Activated T-helper 1 cell treated with anti-CD3 and anti-CD28 coated beads, Interleukin-12 subunit alpha, Interleukin-12 subunit beta, Interleukin-2, Interleukin-4 antibody, amounts not matched to agents 30 ng/mL and 10 ng/mL and 1 ng/mL, durations not matched to agents 14 hours and 24 hours and 36 hours (primary cell): ENCODE results near the gene FAM181B. TPM values are rescaled to one million over a fixed set of nuclear protein-coding genes. Genes with fewer than 3 reads are reported as not detected.

Experiments used
- DNase-seq: peaks from one replicate; pipeline ENCODE4 v3.0.0; 2021; ENCODE audit warnings: low spot score
- H3K27ac Mint-ChIP-seq: one replicate; pipeline ENCODE4 v1.8.0; 2021; ENCODE audit warnings: mild to moderate bottlenecking, mixed read lengths
- H3K27me3 Mint-ChIP-seq: one replicate; pipeline ENCODE4 v1.8.0; 2022; ENCODE audit warnings: mild to moderate bottlenecking, moderate library complexity, mixed read lengths; ENCODE audit not compliant: insufficient read depth
- H3K36me3 Mint-ChIP-seq: one replicate; pipeline ENCODE4 v1.8.0; 2021; ENCODE audit warnings: low read depth, mixed read lengths
- H3K4me1 Mint-ChIP-seq: one replicate; pipeline ENCODE4 v1.8.0; 2021; ENCODE audit warnings: low read depth, mixed read lengths
- H3K4me3 Mint-ChIP-seq: one replicate; pipeline ENCODE4 v1.8.0; 2021; ENCODE audit warnings: mild to moderate bottlenecking, moderate library complexity, mixed read lengths
- H3K9me3 Mint-ChIP-seq: one replicate; pipeline ENCODE4 v1.8.0; 2021; ENCODE audit warnings: mixed read lengths
- intact Hi-C: fragments of 100-400 bp; cut with micrococcal nuclease; formaldehyde crosslinking; loops from one replicate; pipeline ENCODE4 v1.15.1; 2024
- total RNA-seq: library from RNA; stranded (reverse); gene quantifications from 2 replicates; pipeline ENCODE4 v1.2.3, GENCODE V29; 2022

FAM181B gene
- total RNA-seq, 1 donor from 2014 or later = not detected

GRCh38 chr11:82756765-82757639, 23.3 kb upstream of the FAM181B start:
- Mint-ChIP-seq H3K27ac (no peak overlapping the region), H3K27me3 (peaks cover 11% of the 10 kb centered on the region), H3K4me1 (peaks cover 13% of the 10 kb centered on the region), H3K9me3 (no peaks in the 10 kb centered on the region), H3K4me3 (no peak overlapping the region), H3K36me3 (no peaks in the 10 kb centered on the region)
- DNase-seq = no peak
- intact Hi-C loops = no loop called here

- peaks cover 31% of the 10 kb centered on the region for H3K4me1 Mint-ChIP-seq
- intact Hi-C loops = no loop called here
Observed at GRCh38 chr11:82754410-82754809, 20.7 kb upstream of the FAM181B start.

DNA sequence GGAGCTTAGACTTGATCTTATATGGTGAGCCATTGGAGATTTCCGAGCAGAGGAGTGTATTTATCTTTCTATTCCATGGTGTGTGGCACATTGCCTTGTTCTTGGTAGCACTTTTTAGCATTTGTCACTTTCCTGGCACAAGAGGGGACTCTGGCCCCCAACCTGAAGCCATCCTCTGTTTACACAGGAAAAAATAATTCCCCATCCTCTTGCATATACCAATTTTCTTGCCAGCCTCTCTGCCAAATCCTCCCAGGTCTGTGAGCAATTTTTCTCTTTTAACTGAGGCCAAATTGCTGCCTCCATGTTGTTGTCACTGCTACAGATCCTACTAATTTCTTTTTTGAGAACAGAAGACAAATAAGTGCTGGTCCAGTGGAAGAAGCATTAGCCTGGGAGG, 20.3 kb upstream of the FAM181B start:
- Mint-ChIP-seq H3K36me3 (no peaks in the 10 kb centered on the region), H3K4me1 (peaks cover 31% of the 10 kb centered on the region), H3K27me3 (peaks cover 8% of the 10 kb centered on the region), H3K9me3 (no peaks in the 10 kb centered on the region), H3K27ac (no peak overlapping the region), H3K4me3 (no peak overlapping the region)
- intact Hi-C loops = no loop called here
- DNase-seq = no peak

More at GRCh38 chr11:82754410-82754809, 20.7 kb upstream of the FAM181B start:
- Mint-ChIP-seq H3K27me3 (peaks cover 8% of the 10 kb centered on the region), H3K9me3 (no peaks in the 10 kb centered on the region), H3K36me3 (no peaks in the 10 kb centered on the region), H3K4me3 (no peak overlapping the region), H3K27ac (no peak overlapping the region)
- no peak for DNase-seq

- intact Hi-C loops = no loop called here
- no peaks in the 10 kb centered on the region for H3K36me3 Mint-ChIP-seq
Observed at GRCh38 chr11:82752801-82753200, 19.1 kb upstream of the FAM181B start.

DNA sequence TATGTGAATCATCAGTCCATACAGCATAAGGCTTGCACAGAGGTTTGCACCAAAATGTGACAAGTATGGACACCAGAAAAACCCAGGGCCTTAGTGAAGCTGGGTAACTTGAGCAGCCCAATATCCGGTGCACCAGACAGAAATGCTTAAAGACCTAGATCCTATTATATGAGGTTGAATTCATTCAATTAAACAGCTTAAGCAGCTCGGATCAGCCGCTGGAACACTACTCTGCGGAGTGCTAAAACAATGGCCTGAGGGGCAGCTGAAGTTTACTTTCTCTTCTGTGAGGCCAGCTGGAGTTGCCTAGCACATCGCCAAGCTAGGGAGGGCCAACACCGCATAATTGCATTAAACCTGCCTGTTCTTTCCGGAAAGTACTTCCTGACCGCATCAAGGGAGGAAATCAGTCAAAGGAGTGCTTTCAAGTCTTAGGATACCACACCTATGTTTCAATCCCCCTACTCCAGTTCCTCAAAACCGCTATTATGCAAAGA, 17.0 kb upstream of the FAM181B start:
- DNase-seq = peak; percentile 4
- H3K4me1 Mint-ChIP-seq = peaks cover 18% of the 10 kb centered on the region
- no peak overlapping the region for H3K27ac Mint-ChIP-seq
- H3K4me3 Mint-ChIP-seq = no peak overlapping the region
- intact Hi-C loops = no loop called here
- peaks cover 11% of the 10 kb centered on the region for H3K27me3 Mint-ChIP-seq
- H3K36me3 Mint-ChIP-seq = peaks cover 1% of the 10 kb centered on the region
- no peaks in the 10 kb centered on the region for H3K9me3 Mint-ChIP-seq

More at GRCh38 chr11:82752801-82753200, 19.1 kb upstream of the FAM181B start:
- H3K4me1 Mint-ChIP-seq = peaks cover 31% of the 10 kb centered on the region
- no peak for DNase-seq
- peaks cover 8% of the 10 kb centered on the region for H3K27me3 Mint-ChIP-seq
- no peak overlapping the region for H3K4me3 Mint-ChIP-seq
- H3K27ac Mint-ChIP-seq = no peak overlapping the region
- no peaks in the 10 kb centered on the region for H3K9me3 Mint-ChIP-seq

GRCh38 chr11:82747471-82747870, 13.8 kb upstream of the FAM181B start:
- Mint-ChIP-seq H3K4me1 (peaks cover 18% of the 10 kb centered on the region), H3K27me3 (peaks cover 15% of the 10 kb centered on the region), H3K27ac (no peak overlapping the region), H3K36me3 (peaks cover 1% of the 10 kb centered on the region), H3K9me3 (no peaks in the 10 kb centered on the region), H3K4me3 (no peak overlapping the region)
- no peak for DNase-seq
- intact Hi-C loops = no loop called here

- no peaks in the 10 kb centered on the region for H3K36me3 Mint-ChIP-seq
- DNase-seq = no peak
- peaks cover 59% of the 10 kb centered on the region for H3K27me3 Mint-ChIP-seq
- H3K9me3 Mint-ChIP-seq = no peaks in the 10 kb centered on the region
- intact Hi-C loops = no loop called here
- no peak overlapping the region for H3K27ac Mint-ChIP-seq
- H3K4me3 Mint-ChIP-seq = no peak overlapping the region
- H3K4me1 Mint-ChIP-seq = no peaks in the 10 kb centered on the region
Observed at GRCh38 chr11:82738091-82738490, 4.4 kb upstream of the FAM181B start.

DNA sequence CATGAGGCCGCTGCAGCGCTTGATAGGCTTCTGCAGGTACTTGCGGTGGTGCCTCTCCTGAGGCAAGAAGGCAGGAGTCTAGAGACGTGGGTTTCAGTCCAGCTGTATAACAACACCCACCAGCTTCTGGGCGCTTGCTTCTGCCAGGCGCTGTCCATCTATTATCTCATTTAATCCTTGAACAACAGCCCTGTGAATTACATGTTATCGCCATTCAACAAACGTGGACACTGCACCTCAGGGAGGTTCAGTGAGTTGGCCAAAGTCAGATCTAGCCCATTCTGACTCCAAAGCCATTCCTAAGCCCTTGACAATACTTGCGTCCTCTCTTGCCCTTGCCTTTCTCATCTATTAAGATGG, 436 bp upstream of the FAM181B start:
- H3K4me3 Mint-ChIP-seq = peak overlapping the region; percentile 48
- DNase-seq = no peak
- H3K4me1 Mint-ChIP-seq = peaks cover 6% of the 10 kb centered on the region
- no peak overlapping the region for H3K27ac Mint-ChIP-seq
- H3K36me3 Mint-ChIP-seq = no peaks in the 10 kb centered on the region
- H3K27me3 Mint-ChIP-seq = peaks cover 71% of the 10 kb centered on the region
- intact Hi-C loops = no loop called here
- H3K9me3 Mint-ChIP-seq = no peaks in the 10 kb centered on the region

DNA sequence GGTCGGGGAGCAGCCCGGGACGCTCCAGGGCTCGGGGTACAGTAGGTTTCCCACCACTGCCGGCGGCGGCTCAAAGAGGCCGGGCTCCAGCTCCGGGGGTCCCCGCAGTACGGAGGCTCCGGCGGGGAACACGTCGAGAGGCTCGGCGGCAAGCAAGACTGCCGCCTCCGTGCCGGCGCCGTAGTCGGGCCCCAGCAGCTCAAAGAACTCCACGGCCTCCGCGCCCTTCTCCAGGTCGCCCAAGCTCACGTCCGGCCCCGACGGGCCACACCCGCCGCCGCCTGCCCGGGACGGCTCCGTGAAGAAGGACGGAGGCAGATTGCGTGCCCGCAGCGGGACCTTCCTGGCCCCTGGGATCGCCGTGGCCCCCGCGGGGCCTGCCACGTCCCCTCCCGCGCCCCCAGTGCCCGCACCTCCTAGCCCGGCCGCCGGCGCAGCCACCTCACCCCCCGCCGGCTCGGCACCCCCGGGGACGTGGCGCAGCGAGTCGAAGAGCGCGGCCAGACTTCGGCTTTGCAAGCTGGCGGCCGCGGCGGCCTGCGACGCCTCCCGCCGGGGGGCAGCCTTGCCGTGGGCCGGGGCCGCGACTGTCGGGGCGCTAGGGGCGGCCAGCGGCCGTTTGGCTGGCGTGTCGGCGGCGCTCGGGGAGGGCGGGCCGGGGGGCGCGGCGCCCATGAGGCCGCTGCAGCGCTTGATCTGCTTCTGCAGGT, 775 bp downstream of the FAM181B start:
- Mint-ChIP-seq H3K36me3 (no peaks in the 10 kb centered on the region), H3K4me3 (no peak overlapping the region), H3K4me1 (peaks cover 6% of the 10 kb centered on the region), H3K27ac (no peak overlapping the region), H3K9me3 (no peaks in the 10 kb centered on the region), H3K27me3 (peaks cover 69% of the 10 kb centered on the region)
- intact Hi-C loops = no loop called here
- no peak for DNase-seq

DNA sequence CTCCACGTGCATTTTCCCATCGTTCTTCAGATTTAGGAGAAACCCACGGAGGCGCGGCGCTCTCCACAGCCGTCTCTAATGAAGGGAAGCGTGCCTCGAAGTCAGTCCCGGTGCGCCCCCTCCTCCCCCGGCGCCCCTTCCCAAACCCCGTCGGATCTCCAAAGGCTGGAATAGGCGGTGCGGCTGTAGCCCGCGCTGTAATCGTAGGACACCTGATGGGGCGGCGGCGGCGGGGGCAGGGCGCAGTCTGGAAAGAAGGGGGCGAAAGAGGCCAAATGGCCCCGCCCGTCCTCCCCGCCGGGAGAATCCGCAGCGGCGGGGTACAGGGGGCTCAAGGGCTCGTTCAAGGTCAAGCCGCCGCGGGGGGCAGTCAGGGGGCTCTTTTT, 1.3 kb downstream of the FAM181B start:
- Mint-ChIP-seq H3K27ac (no peak overlapping the region), H3K9me3 (no peaks in the 10 kb centered on the region), H3K4me1 (peaks cover 6% of the 10 kb centered on the region), H3K27me3 (peaks cover 65% of the 10 kb centered on the region), H3K4me3 (no peak overlapping the region), H3K36me3 (no peaks in the 10 kb centered on the region)
- intact Hi-C loops = no loop called here
- no peak for DNase-seq

GRCh38 chr11:82731691-82732277, 1.9 kb downstream of the FAM181B start:
- Mint-ChIP-seq H3K4me1 (peaks cover 6% of the 10 kb centered on the region), H3K9me3 (no peaks in the 10 kb centered on the region), H3K27me3 (peaks cover 62% of the 10 kb centered on the region), H3K27ac (peak overlapping the region; percentile 5), H3K4me3 (peak overlapping the region; percentile 38), H3K36me3 (no peaks in the 10 kb centered on the region)
- DNase-seq = no peak
- intact Hi-C loops = no loop called here

DNA sequence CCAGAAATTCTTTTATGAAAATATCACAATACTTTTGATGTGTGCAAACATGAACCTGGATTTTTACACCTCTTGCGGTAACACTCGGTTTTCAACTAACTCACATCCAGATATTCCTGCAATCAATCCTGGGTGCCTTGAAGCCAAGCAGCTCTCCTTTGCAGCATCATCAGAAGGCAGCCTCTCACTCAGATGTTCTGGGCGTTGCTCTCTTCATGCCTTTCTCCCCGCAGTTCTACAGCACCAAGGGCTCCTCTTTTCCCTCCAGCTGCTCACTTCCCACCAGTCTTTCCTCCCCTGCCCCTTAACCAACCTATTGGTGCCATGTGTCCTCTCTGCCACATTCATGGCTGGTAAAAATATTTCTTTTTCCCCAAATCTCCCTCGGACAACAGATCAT, 2.9 kb downstream of the FAM181B start:
- no peak overlapping the region for H3K4me3 Mint-ChIP-seq
- no peaks in the 10 kb centered on the region for H3K9me3 Mint-ChIP-seq
- peaks cover 6% of the 10 kb centered on the region for H3K4me1 Mint-ChIP-seq
- no peak for DNase-seq
- intact Hi-C loops = no loop called here
- H3K27ac Mint-ChIP-seq = no peak overlapping the region
- no peaks in the 10 kb centered on the region for H3K36me3 Mint-ChIP-seq
- peaks cover 52% of the 10 kb centered on the region for H3K27me3 Mint-ChIP-seq

DNA sequence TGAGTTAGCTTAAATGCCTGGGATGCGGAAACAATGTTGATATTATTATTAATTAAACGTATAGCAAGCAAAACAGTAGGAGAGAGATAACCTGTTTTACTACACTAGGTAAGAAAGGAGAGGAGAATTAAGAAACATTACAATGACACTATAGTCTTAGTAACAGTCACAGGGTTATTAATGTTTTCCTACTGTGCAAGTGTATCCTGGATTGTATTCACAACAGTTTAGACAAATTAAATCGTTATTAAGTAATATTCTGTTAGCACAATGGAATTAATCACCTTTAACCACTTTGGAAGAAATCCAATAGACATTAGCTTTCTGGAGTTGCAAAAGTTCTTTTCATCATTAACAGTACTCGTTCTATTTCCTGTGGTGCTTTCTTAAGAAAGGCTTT, 3.4 kb downstream of the FAM181B start:
- no peak overlapping the region for H3K4me3 Mint-ChIP-seq
- H3K4me1 Mint-ChIP-seq = peaks cover 6% of the 10 kb centered on the region
- H3K36me3 Mint-ChIP-seq = no peaks in the 10 kb centered on the region
- H3K27ac Mint-ChIP-seq = no peak overlapping the region
- H3K27me3 Mint-ChIP-seq = peaks cover 47% of the 10 kb centered on the region
- H3K9me3 Mint-ChIP-seq = no peaks in the 10 kb centered on the region
- DNase-seq = no peak
- intact Hi-C loops = no loop called here
